Endodermal cell (in vitro differentiated cells): ENCODE results near the gene SLC13A1. TPM values are rescaled to one million over a fixed set of nuclear protein-coding genes. Genes with fewer than 3 reads are reported as not detected.

ENCODE experiments used
- DNase-seq: peaks from one replicate; pipeline ENCODE4 v3.0.0-alpha.2; 2017
- H3K27ac ChIP-seq: 2 replicates; pipeline ENCODE4 v1.5.1; 2013; ENCODE audit warnings: mild to moderate bottlenecking, low read depth, low read length, moderate library complexity
- H3K27me3 ChIP-seq: 2 replicates; pipeline ENCODE4 v1.6.1; 2013; ENCODE audit warnings: mild to moderate bottlenecking, low read length, moderate library complexity; ENCODE audit not compliant: insufficient read depth, control insufficient read depth, poor library complexity, severe bottlenecking
- H3K36me3 ChIP-seq: 2 replicates; pipeline ENCODE4 v1.7.0; 2013; ENCODE audit warnings: mild to moderate bottlenecking, low read length, moderate library complexity; ENCODE audit not compliant: control insufficient read depth, insufficient read depth
- H3K4me1 ChIP-seq: one replicate; pipeline ENCODE4 v1.7.0; 2013; ENCODE audit warnings: low read length; ENCODE audit not compliant: control insufficient read depth, insufficient read depth
- H3K4me3 ChIP-seq: 2 replicates; pipeline ENCODE4 v1.5.1; 2013; ENCODE audit warnings: mild to moderate bottlenecking, low read length, moderate library complexity
- H3K9ac ChIP-seq: 2 replicates; pipeline ENCODE4 v1.6.1; 2013; ENCODE audit warnings: mild to moderate bottlenecking, low read length, moderate library complexity; ENCODE audit not compliant: poor library complexity, severe bottlenecking; ENCODE audit errors: extremely low read depth
- H3K9me3 ChIP-seq: 2 replicates; pipeline ENCODE4 v1.6.1; 2013; ENCODE audit warnings: mild to moderate bottlenecking, low read length, moderate library complexity; ENCODE audit not compliant: control insufficient read depth
- H3K27ac Mint-ChIP-seq: 2 replicates; pipeline ENCODE4 v1.8.0; 2020; ENCODE audit warnings: mixed read lengths
- H3K27me3 Mint-ChIP-seq: 2 replicates; pipeline ENCODE4 v1.8.0; 2021; ENCODE audit warnings: mild to moderate bottlenecking, mixed read lengths; ENCODE audit not compliant: insufficient read depth
- H3K36me3 Mint-ChIP-seq: 2 replicates; pipeline ENCODE4 v1.8.0; 2020; ENCODE audit warnings: low read depth, mixed read lengths
- H3K4me1 Mint-ChIP-seq: 2 replicates; pipeline ENCODE4 v1.8.0; 2020; ENCODE audit warnings: mixed read lengths
- H3K4me3 Mint-ChIP-seq: 2 replicates; pipeline ENCODE4 v1.8.0; 2020; ENCODE audit warnings: mild to moderate bottlenecking, moderate library complexity, mixed read lengths
- H3K9me3 Mint-ChIP-seq: 2 replicates; pipeline ENCODE4 v1.8.0; 2020; ENCODE audit warnings: mild to moderate bottlenecking, mixed read lengths
- CTCF ChIP-seq: fragments of 200-600 bp; sonication (generic); conservative IDR thresholded peaks from 2 replicates; pipeline ENCODE4 v1.5.0; 2021; ENCODE audit warnings: antibody characterized with exemption, mild to moderate bottlenecking
- WGBS, 2 experiments: methylation state at CpG; one replicate each; pipeline versions ENCODE4 v1.1.5 to v1.1.7; 2013; ENCODE audit warnings: missing lambda C conversion rate in 2 of 2, mixed read lengths in 1 of 2; ENCODE audit not compliant: insufficient coverage in 1 of 2, insufficient read length in 1 of 2; 5-methylcytosine and 5-hydroxymethylcytosine counted together
- total RNA-seq, 2 donors: library from RNA; stranded (reverse); fragmentation: NEBNext Ultra II Directional in 1 of 2; extraction: Animal tissue kit (Norgen Biotek cat#: 25700) in 1 of 2; gene quantifications; 2 replicates in 1 of 2; 3 replicates in 1 of 2; pipeline ENCODE4 v1.2.1, GENCODE V29; 2021

The SLC13A1 gene
- total RNA-seq, 2 donors from 2014 or later = not detected

GRCh38 chr7:123208793-123209192, 9.0 kb upstream of the SLC13A1 start:
- peak; percentile 56 for DNase-seq
- no peaks in the 10 kb centered on the region for H3K4me1 ChIP-seq
- no peaks in the 10 kb centered on the region for H3K27me3 Mint-ChIP-seq
- no peaks in the 10 kb centered on the region for H3K27me3 ChIP-seq
- H3K9me3 ChIP-seq = peaks cover 11% of the 10 kb centered on the region
- 66 to 70% methylated on average over 1 to 3 of the region's 3 CpGs for WGBS, 2 experiments
- H3K9ac ChIP-seq = no peak overlapping the region
- peaks cover 11% of the 10 kb centered on the region for H3K9me3 Mint-ChIP-seq
- H3K4me1 Mint-ChIP-seq = peaks cover 15% of the 10 kb centered on the region
- no peak overlapping the region for H3K4me3 ChIP-seq
- no peak overlapping the region for H3K27ac Mint-ChIP-seq
- H3K36me3 ChIP-seq = no peaks in the 10 kb centered on the region
- no peaks in the 10 kb centered on the region for H3K36me3 Mint-ChIP-seq
- no peak overlapping the region for H3K27ac ChIP-seq
- no peak overlapping the region for H3K4me3 Mint-ChIP-seq
- TF ChIP-seq CTCF = peak; percentile 71

GRCh38 chr7:123204206-123204835, 4.6 kb upstream of the SLC13A1 start:
- Histone ChIP-seq H3K27ac (no peak overlapping the region), H3K9ac (no peak overlapping the region), H3K27me3 (no peaks in the 10 kb centered on the region), H3K4me1 (no peaks in the 10 kb centered on the region), H3K36me3 (no peaks in the 10 kb centered on the region), H3K4me3 (no peak overlapping the region), H3K9me3 (no peaks in the 10 kb centered on the region)
- no peak for TF ChIP-seq CTCF
- WGBS, 2 experiments = 80 to 88% methylated on average over 1 to 2 of the region's 3 CpGs
- Mint-ChIP-seq H3K36me3 (no peaks in the 10 kb centered on the region), H3K9me3 (no peaks in the 10 kb centered on the region), H3K4me1 (peaks cover 1% of the 10 kb centered on the region), H3K27me3 (no peaks in the 10 kb centered on the region), H3K27ac (no peak overlapping the region), H3K4me3 (no peak overlapping the region)
- no peak for DNase-seq

- H3K27ac Mint-ChIP-seq = no peak overlapping the region
- Histone ChIP-seq H3K36me3 (no peaks in the 10 kb centered on the region), H3K9ac (no peak overlapping the region), H3K27me3 (no peaks in the 10 kb centered on the region), H3K27ac (no peak overlapping the region), H3K9me3 (no peaks in the 10 kb centered on the region), H3K4me1 (no peaks in the 10 kb centered on the region), H3K4me3 (no peak overlapping the region)
- no peak for DNase-seq
- no peaks in the 10 kb centered on the region for H3K27me3 Mint-ChIP-seq
- no peak for TF ChIP-seq CTCF
- no peaks in the 10 kb centered on the region for H3K4me1 Mint-ChIP-seq
- H3K9me3 Mint-ChIP-seq = no peaks in the 10 kb centered on the region
- 50 to 87% methylated on average over 2 to 3 of the region's 3 CpGs for WGBS, 2 experiments
- no peak overlapping the region for H3K4me3 Mint-ChIP-seq
- no peaks in the 10 kb centered on the region for H3K36me3 Mint-ChIP-seq
These were observed 2.1 kb upstream of the SLC13A1 start for GRCh38 chr7:123201901-123202300.
